DLD1 (cell line): ENCODE data around the gene EHMT1.

Experiments used
- in situ Hi-C: cut with HindIII; loops from 2 replicates; pipeline ENCODE4 v1.10.0; 2017; ENCODE audit warnings: low sequenced_read_pairs

The EHMT1 gene

GRCh38 chr9:137817236-137818200 lies 198.7 kb downstream of the EHMT1 start:
- in situ Hi-C loops: no loop called here

GRCh38 chr9:137818286-137818685 lies 199.5 kb downstream of the EHMT1 start:
- in situ Hi-C loops: no loop called here

- in situ Hi-C loops: no loop called here
Measured at GRCh38 chr9:137820161-137820855, 201.5 kb downstream of the EHMT1 start.

- in situ Hi-C loops: no loop called here
Measured at GRCh38 chr9:137823986-137824771, 205.4 kb downstream of the EHMT1 start.

GRCh38 chr9:137825324-137825989 lies 206.7 kb downstream of the EHMT1 start:
- in situ Hi-C loops: no loop called here

GRCh38 chr9:137827908-137828526 lies 209.2 kb downstream of the EHMT1 start:
- in situ Hi-C loops: no loop called here

GRCh38 chr9:137828527-137829259 lies 209.9 kb downstream of the EHMT1 start:
- in situ Hi-C loops: no loop called here

- in situ Hi-C loops: no loop called here
Measured at GRCh38 chr9:137829260-137829996, 210.6 kb downstream of the EHMT1 start.

- in situ Hi-C loops: no loop called here
Measured at GRCh38 chr9:137832191-137832700, 213.4 kb downstream of the EHMT1 start.

- in situ Hi-C loops: no loop called here
Measured at GRCh38 chr9:137832830-137833590, 214.2 kb downstream of the EHMT1 start.

GRCh38 chr9:137833721-137834613 lies 215.2 kb downstream of the EHMT1 start:
- in situ Hi-C loops: no loop called here

- in situ Hi-C loops: no loop called here
Measured at GRCh38 chr9:137834846-137835546, 216.2 kb downstream of the EHMT1 start.

GRCh38 chr9:137836151-137836830 lies 217.5 kb downstream of the EHMT1 start:
- in situ Hi-C loops: no loop called here

- in situ Hi-C loops: no loop called here
Measured at GRCh38 chr9:137836831-137837241, 218.0 kb downstream of the EHMT1 start.

GRCh38 chr9:137837345-137838278 lies 218.8 kb downstream of the EHMT1 start:
- in situ Hi-C loops: no loop called here
